ENCODE measurements around the gene PIGL.
"Not testable (repeated sequence)": the region's sequence is repeated elsewhere in the genome, so short reads cannot be mapped to it uniquely, and the experiment has no call there.

The PIGL gene

DNA sequence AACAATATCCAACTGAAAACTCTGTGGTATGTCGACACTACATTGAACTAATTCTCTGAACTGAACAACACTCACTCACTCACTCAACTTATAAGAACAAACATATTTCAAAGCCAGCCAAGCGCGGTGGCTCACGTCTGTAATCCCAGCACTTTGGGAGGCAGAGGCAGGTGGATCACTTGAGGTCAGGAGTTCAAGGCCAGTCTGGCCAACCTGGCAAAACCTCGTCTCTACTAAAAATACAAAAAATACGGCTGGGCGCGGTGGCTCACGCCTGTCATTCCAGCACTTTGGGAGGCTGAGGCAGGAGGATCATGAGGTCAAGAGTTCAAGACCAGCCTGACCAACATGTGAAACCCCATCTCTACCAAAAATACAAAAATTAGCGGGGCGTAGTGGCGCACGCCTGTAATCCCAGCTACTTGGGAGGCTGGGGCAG, 15.3 kb upstream of the PIGL start:
- H3K4me2 ChIP-seq (ENCODE audit: low read length); H3K36me3 ChIP-seq (ENCODE audit: insufficient read depth, low read length); H3K9me3 ChIP-seq (replicated peaks; ENCODE audit: low read length); H3K4me3 ChIP-seq (ENCODE audit: low read length); H3K9ac ChIP-seq (ENCODE audit: low read depth, low read length); H3K27me3 ChIP-seq (ENCODE audit: control insufficient read depth, insufficient read depth, low read length): not testable (repeated sequence)
- H3K4me1 ChIP-seq (ENCODE audit: control insufficient read depth, insufficient read depth, low read length), result peaks cover 16% of the 10 kb centered on the region

- not testable (repeated sequence) for H3K4me2 ChIP-seq (ENCODE audit: low read length); H3K4me3 ChIP-seq (ENCODE audit: low read length); H3K27me3 ChIP-seq (ENCODE audit: control insufficient read depth, insufficient read depth, low read length); H3K9me3 ChIP-seq (replicated peaks; ENCODE audit: low read length); H3K36me3 ChIP-seq (ENCODE audit: insufficient read depth, low read length); H3K9ac ChIP-seq (ENCODE audit: low read depth, low read length)
- H3K4me1 ChIP-seq (ENCODE audit: control insufficient read depth, insufficient read depth, low read length), result peaks cover 16% of the 10 kb centered on the region
These were observed 14.2 kb upstream of the PIGL start for GRCh38 chr17:16202554-16203500.

GRCh38 chr17:16204763-16205162, 12.2 kb upstream of the PIGL start:
- not testable (repeated sequence) for H3K4me2 ChIP-seq (ENCODE audit: low read length); H3K9me3 ChIP-seq (replicated peaks; ENCODE audit: low read length); H3K36me3 ChIP-seq (ENCODE audit: insufficient read depth, low read length); H3K4me3 ChIP-seq (ENCODE audit: low read length); H3K4me1 ChIP-seq (ENCODE audit: control insufficient read depth, insufficient read depth, low read length); H3K27me3 ChIP-seq (ENCODE audit: control insufficient read depth, insufficient read depth, low read length); H3K9ac ChIP-seq (ENCODE audit: low read depth, low read length)

GRCh38 chr17:16211590-16211989, 5.4 kb upstream of the PIGL start:
- Histone ChIP-seq H3K27me3 (ENCODE audit: control insufficient read depth, insufficient read depth, low read length) (no peaks in the 10 kb centered on the region), H3K36me3 (ENCODE audit: insufficient read depth, low read length) (no peaks in the 10 kb centered on the region), H3K9me3 (replicated peaks; ENCODE audit: low read length) (no peaks in the 10 kb centered on the region), H3K4me2 (ENCODE audit: low read length) (no peak overlapping the region), H3K9ac (ENCODE audit: low read depth, low read length) (no peak overlapping the region), H3K4me1 (ENCODE audit: control insufficient read depth, insufficient read depth, low read length) (peaks cover 10% of the 10 kb centered on the region), H3K4me3 (ENCODE audit: low read length) (no peak overlapping the region)

DNA sequence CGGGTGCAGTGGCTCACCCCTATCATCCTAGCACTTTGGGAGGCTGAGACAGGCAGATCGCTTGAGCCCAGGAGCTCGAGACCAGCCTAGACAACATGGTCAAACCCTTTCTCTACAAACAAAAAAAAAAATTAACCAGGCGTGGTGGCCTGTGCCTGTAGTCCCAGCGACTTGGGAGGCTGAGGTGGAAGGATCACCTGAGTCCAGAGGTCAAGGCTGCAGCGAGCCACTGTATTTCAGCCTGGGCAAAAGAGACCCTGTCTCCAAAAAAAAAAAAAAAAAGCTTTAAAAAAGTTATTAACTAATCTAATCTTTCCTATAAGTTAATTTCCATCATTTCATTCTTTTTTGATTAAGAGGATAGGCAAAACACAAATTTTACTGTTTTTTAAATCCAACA, 4.2 kb upstream of the PIGL start:
- H3K4me1 ChIP-seq (ENCODE audit: control insufficient read depth, insufficient read depth, low read length), result peaks cover 10% of the 10 kb centered on the region
- no peak overlapping the region for H3K9ac ChIP-seq (ENCODE audit: low read depth, low read length)
- no peaks in the 10 kb centered on the region for H3K27me3 ChIP-seq (ENCODE audit: control insufficient read depth, insufficient read depth, low read length)
- H3K4me2 ChIP-seq (ENCODE audit: low read length), result no peak overlapping the region
- H3K9me3 ChIP-seq (replicated peaks; ENCODE audit: low read length), result no peaks in the 10 kb centered on the region
- H3K36me3 ChIP-seq (ENCODE audit: insufficient read depth, low read length), result no peaks in the 10 kb centered on the region
- H3K4me3 ChIP-seq (ENCODE audit: low read length), result no peak overlapping the region

- peak overlapping the region; percentile 83 for H3K4me3 ChIP-seq (ENCODE audit: low read length)
- H3K4me1 ChIP-seq (ENCODE audit: control insufficient read depth, insufficient read depth, low read length), result peaks cover 10% of the 10 kb centered on the region
- H3K27me3 ChIP-seq (ENCODE audit: control insufficient read depth, insufficient read depth, low read length), result no peaks in the 10 kb centered on the region
- H3K36me3 ChIP-seq (ENCODE audit: insufficient read depth, low read length), result no peaks in the 10 kb centered on the region
- peak overlapping the region; percentile 97 for H3K9ac ChIP-seq (ENCODE audit: low read depth, low read length)
- H3K4me2 ChIP-seq (ENCODE audit: low read length), result peak overlapping the region; percentile 84
- no peaks in the 10 kb centered on the region for H3K9me3 ChIP-seq (replicated peaks; ENCODE audit: low read length)
These were observed 2.6 kb upstream of the PIGL start for GRCh38 chr17:16214190-16215001.

GRCh38 chr17:16215002-16215272, 2.1 kb upstream of the PIGL start:
- H3K4me1 ChIP-seq (ENCODE audit: control insufficient read depth, insufficient read depth, low read length), result peaks cover 10% of the 10 kb centered on the region
- peak overlapping the region; percentile 97 for H3K9ac ChIP-seq (ENCODE audit: low read depth, low read length)
- H3K9me3 ChIP-seq (replicated peaks; ENCODE audit: low read length), result no peaks in the 10 kb centered on the region
- H3K36me3 ChIP-seq (ENCODE audit: insufficient read depth, low read length), result no peaks in the 10 kb centered on the region
- no peaks in the 10 kb centered on the region for H3K27me3 ChIP-seq (ENCODE audit: control insufficient read depth, insufficient read depth, low read length)
- peak overlapping the region; percentile 84 for H3K4me2 ChIP-seq (ENCODE audit: low read length)
- peak overlapping the region; percentile 83 for H3K4me3 ChIP-seq (ENCODE audit: low read length)

GRCh38 chr17:16215273-16215964, 1.6 kb upstream of the PIGL start, which contains the start of gene NCOR1:
Gene NCOR1, minus strand, starts transcription at chr17:16215534. Its CDS starts 20,965 bp downstream, at chr17:16194569.
- H3K9ac ChIP-seq (ENCODE audit: low read depth, low read length), result peak within 1 kb of the TSS; percentile 97
- peak within 1 kb of the TSS; percentile 84 for H3K4me2 ChIP-seq (ENCODE audit: low read length)
- H3K27me3 ChIP-seq (ENCODE audit: control insufficient read depth, insufficient read depth, low read length), result no peaks in the 10 kb centered on the region
- H3K36me3 ChIP-seq (ENCODE audit: insufficient read depth, low read length), result no peaks in the 10 kb centered on the region
- peak within 1 kb of the TSS; percentile 83 for H3K4me3 ChIP-seq (ENCODE audit: low read length)
- H3K9me3 ChIP-seq (replicated peaks; ENCODE audit: low read length), result no peaks in the 10 kb centered on the region
- peaks cover 10% of the 10 kb centered on the region for H3K4me1 ChIP-seq (ENCODE audit: control insufficient read depth, insufficient read depth, low read length)

GRCh38 chr17:16215965-16216316, 1.1 kb upstream of the PIGL start:
- H3K9me3 ChIP-seq (replicated peaks; ENCODE audit: low read length), result no peaks in the 10 kb centered on the region
- H3K9ac ChIP-seq (ENCODE audit: low read depth, low read length), result peak overlapping the region; percentile 97
- H3K4me2 ChIP-seq (ENCODE audit: low read length), result peak overlapping the region; percentile 84
- peak overlapping the region; percentile 83 for H3K4me3 ChIP-seq (ENCODE audit: low read length)
- H3K4me1 ChIP-seq (ENCODE audit: control insufficient read depth, insufficient read depth, low read length), result peaks cover 10% of the 10 kb centered on the region
- no peaks in the 10 kb centered on the region for H3K36me3 ChIP-seq (ENCODE audit: insufficient read depth, low read length)
- no peaks in the 10 kb centered on the region for H3K27me3 ChIP-seq (ENCODE audit: control insufficient read depth, insufficient read depth, low read length)

DNA sequence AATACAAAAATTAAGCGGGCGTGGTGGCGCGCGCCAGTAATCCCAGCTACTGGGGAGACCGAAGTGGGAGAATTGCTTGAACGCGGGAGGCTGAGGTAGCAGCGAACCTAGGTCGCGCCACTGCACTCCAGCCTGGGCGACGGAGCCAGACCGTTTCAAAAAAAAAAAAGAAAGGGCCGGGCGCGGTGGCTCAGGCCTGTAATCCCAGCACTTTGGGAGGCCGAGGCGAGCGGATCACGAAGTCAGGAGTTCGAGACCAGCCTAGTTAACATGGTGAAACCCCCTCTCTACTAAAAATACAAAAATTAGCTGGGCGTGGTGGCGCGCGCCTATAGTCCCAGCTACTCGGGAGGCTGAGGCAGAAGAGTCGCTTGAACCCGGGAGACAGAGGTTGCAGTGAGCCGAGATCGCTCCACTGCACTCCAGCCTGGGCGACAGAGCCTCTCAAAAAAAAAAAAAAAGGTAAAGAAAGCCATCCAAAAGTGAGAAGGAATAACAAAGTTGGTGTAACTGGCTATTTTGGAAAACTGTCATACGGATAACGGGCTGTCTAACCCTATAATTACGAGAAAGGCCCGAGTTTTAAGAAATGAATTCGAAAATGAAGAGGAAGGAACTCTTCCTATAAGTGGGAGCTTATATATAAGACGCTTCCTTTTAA, 539 bp upstream of the PIGL start:
- H3K4me3 ChIP-seq (ENCODE audit: low read length), result peak overlapping the region; percentile 85
- not testable (repeated sequence) for H3K9me3 ChIP-seq (replicated peaks; ENCODE audit: low read length); H3K27me3 ChIP-seq (ENCODE audit: control insufficient read depth, insufficient read depth, low read length); H3K36me3 ChIP-seq (ENCODE audit: insufficient read depth, low read length)
- peaks cover 10% of the 10 kb centered on the region for H3K4me1 ChIP-seq (ENCODE audit: control insufficient read depth, insufficient read depth, low read length)
- peak overlapping the region; percentile 84 for H3K4me2 ChIP-seq (ENCODE audit: low read length)
- peak overlapping the region; percentile 97 for H3K9ac ChIP-seq (ENCODE audit: low read depth, low read length)

DNA sequence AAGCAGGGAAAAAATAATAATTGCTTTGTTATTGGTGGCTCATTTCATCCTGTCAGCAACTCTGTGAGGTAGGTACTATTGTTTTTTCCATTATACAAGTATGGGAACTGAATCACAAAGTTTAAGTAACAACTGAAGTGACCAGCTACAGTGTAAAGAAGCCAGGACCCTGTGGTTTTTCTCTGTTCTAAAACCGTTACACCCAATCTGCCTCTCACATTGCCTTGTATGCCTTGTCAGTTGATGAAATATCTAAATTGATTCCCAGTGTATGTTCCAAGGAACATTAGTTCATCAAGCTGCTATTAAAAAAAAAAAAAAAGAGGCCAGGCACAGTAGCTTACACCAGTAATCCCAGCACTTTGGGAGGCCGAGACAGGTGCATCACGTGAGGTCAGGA, 5.4 kb downstream of the PIGL start:
- Histone ChIP-seq H3K4me1 (ENCODE audit: control insufficient read depth, insufficient read depth, low read length) (no peaks in the 10 kb centered on the region), H3K4me2 (ENCODE audit: low read length) (no peak overlapping the region), H3K36me3 (ENCODE audit: insufficient read depth, low read length) (no peaks in the 10 kb centered on the region), H3K27me3 (ENCODE audit: control insufficient read depth, insufficient read depth, low read length) (no peaks in the 10 kb centered on the region), H3K4me3 (ENCODE audit: low read length) (no peak overlapping the region), H3K9me3 (replicated peaks; ENCODE audit: low read length) (no peaks in the 10 kb centered on the region), H3K9ac (ENCODE audit: low read depth, low read length) (no peak overlapping the region)
